Neutrophil (primary cell): Measurements from ENCODE around the gene SLC14A1.
A peak's percentile ranks its signal among the peaks of the same experiment; 100 is the strongest.

Source experiments
- H3K27ac ChIP-seq: fragments of 200-600 bp; sonication (generic); 2 replicates; pipeline ENCODE4 v1.5.1; 2016; ENCODE audit warnings: mild to moderate bottlenecking, moderate library complexity
- H3K27me3 ChIP-seq: fragments of 200-600 bp; sonication (generic); 2 replicates; pipeline ENCODE4 v1.6.0; 2016; ENCODE audit warnings: mild to moderate bottlenecking
- H3K36me3 ChIP-seq: fragments of 200-600 bp; sonication (generic); 2 replicates; pipeline ENCODE4 v1.5.1; 2017
- H3K4me1 ChIP-seq, 2 experiments: fragments of 200-600 bp in 1 of 2; sonication (generic) in 1 of 2; 1 replicate in 1 of 2; 2 replicates in 1 of 2; pipeline versions ENCODE4 v1.5.1 to v1.6.1; 2013 to 2016; ENCODE audit warnings: low read depth in 1 of 2, low read length in 1 of 2, mild to moderate bottlenecking in 1 of 2, moderate library complexity in 1 of 2; ENCODE audit not compliant: control insufficient read depth in 1 of 2, insufficient read depth in 1 of 2
- H3K4me3 ChIP-seq, 2 experiments: fragments of 200-600 bp in 1 of 2; sonication (generic) in 1 of 2; 1 replicate in 1 of 2; 2 replicates in 1 of 2; pipeline ENCODE4 v1.5.1; 2013 to 2016; ENCODE audit warnings: low read depth in 1 of 2, low read length in 1 of 2, mild to moderate bottlenecking in 1 of 2, moderate library complexity in 1 of 2
- H3K9me3 ChIP-seq: fragments of 200-600 bp; sonication (generic); 2 replicates; pipeline ENCODE4 v1.5.1; 2016
- CTCF ChIP-seq: fragments of 200-600 bp; sonication (generic); IDR thresholded peaks from 2 replicates; pipeline ENCODE4 v1.5.1; 2016; ENCODE audit warnings: antibody characterized with exemption

The SLC14A1 gene

GRCh38 chr18:45722899-45723298, 1.1 kb upstream of the SLC14A1 start:
- Histone ChIP-seq H3K9me3 (no peaks in the 10 kb centered on the region), H3K4me1 (no peaks in the 10 kb centered on the region), H3K36me3 (no peaks in the 10 kb centered on the region), H3K27me3 (no peaks in the 10 kb centered on the region), H3K27ac (no peak overlapping the region), H3K4me3 (no peak overlapping the region)
- TF ChIP-seq CTCF, result peak; percentile 29

- H3K4me3 ChIP-seq, result no peak overlapping the region
- H3K36me3 ChIP-seq, result no peaks in the 10 kb centered on the region
- H3K9me3 ChIP-seq, result no peaks in the 10 kb centered on the region
- no peak overlapping the region for H3K27ac ChIP-seq
- no peaks in the 10 kb centered on the region for H3K27me3 ChIP-seq
- no peaks in the 10 kb centered on the region for H3K4me1 ChIP-seq
- no peak for TF ChIP-seq CTCF
These were observed 620 bp downstream of the SLC14A1 start for GRCh38 chr18:45724601-45725000.

GRCh38 chr18:45725336-45725735, 1.4 kb downstream of the SLC14A1 start:
- Histone ChIP-seq H3K9me3 (no peaks in the 10 kb centered on the region), H3K27ac (no peak overlapping the region), H3K4me3 (no peak overlapping the region), H3K27me3 (no peaks in the 10 kb centered on the region), H3K4me1 (no peaks in the 10 kb centered on the region), H3K36me3 (no peaks in the 10 kb centered on the region)
- TF ChIP-seq CTCF, result no peak

DNA sequence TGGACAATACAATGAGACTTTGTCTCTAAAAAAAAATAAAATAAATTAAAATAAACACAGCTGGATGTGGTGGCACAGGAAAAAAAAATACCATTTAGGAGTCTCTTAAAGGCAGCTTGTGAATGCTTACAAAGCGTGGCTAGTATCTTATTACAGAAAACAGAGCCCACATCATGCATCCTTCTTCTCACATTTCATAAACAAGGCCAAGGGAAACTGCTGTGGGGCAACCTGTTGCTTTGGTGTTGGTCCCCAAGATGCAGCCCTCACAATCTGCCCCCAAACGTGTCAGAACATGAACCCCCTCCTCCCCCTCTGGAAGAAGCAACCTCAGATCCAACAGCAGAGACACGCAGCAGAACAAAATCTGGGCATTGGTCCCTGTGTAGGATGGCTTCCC, 2.6 kb downstream of the SLC14A1 start:
- Histone ChIP-seq H3K27me3 (no peaks in the 10 kb centered on the region), H3K4me3 (no peak overlapping the region), H3K9me3 (no peaks in the 10 kb centered on the region), H3K36me3 (no peaks in the 10 kb centered on the region), H3K27ac (no peak overlapping the region), H3K4me1 (no peaks in the 10 kb centered on the region)
- TF ChIP-seq CTCF, result no peak

DNA sequence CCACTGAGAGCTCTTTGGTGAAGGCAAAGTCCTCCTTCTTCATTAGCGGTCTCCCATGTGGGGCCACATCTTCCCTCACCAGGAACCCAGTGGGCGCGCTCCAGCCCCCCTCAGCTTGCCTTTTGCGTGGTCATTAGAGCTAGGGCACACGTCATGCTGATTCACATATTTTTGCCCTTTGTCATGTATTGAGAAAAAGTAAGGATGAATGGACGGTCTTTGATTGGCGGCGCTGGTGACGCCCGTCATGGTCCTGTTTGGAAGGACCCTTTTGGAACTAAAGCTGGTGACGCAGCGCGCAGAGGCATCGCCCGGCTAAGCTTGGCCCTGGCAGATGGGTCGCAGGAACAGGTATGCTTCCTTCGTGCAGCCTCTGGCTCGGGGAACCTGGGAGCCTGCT, 3.1 kb downstream of the SLC14A1 start:
- H3K9me3 ChIP-seq, result no peaks in the 10 kb centered on the region
- no peaks in the 10 kb centered on the region for H3K4me1 ChIP-seq
- no peaks in the 10 kb centered on the region for H3K27me3 ChIP-seq
- H3K27ac ChIP-seq, result no peak overlapping the region
- no peak for TF ChIP-seq CTCF
- H3K36me3 ChIP-seq, result no peaks in the 10 kb centered on the region
- no peak overlapping the region for H3K4me3 ChIP-seq

- TF ChIP-seq CTCF, result no peak
- H3K4me1 ChIP-seq, result no peaks in the 10 kb centered on the region
- no peaks in the 10 kb centered on the region for H3K27me3 ChIP-seq
These were observed 4.5 kb downstream of the SLC14A1 start for GRCh38 chr18:45728336-45729010.

More at GRCh38 chr18:45728336-45729010, 4.5 kb downstream of the SLC14A1 start:
- H3K4me3 ChIP-seq, result no peak overlapping the region
- H3K9me3 ChIP-seq, result no peaks in the 10 kb centered on the region
- H3K27ac ChIP-seq, result no peak overlapping the region
- no peaks in the 10 kb centered on the region for H3K36me3 ChIP-seq
